ENCODE measurements around the gene FLNB. TPM values are rescaled to one million over a fixed set of nuclear protein-coding genes. Genes with fewer than 3 reads are reported as not detected.

Gene FLNB
- total RNA-seq, 1 donor from 2014 or later, result 115 TPM

DNA sequence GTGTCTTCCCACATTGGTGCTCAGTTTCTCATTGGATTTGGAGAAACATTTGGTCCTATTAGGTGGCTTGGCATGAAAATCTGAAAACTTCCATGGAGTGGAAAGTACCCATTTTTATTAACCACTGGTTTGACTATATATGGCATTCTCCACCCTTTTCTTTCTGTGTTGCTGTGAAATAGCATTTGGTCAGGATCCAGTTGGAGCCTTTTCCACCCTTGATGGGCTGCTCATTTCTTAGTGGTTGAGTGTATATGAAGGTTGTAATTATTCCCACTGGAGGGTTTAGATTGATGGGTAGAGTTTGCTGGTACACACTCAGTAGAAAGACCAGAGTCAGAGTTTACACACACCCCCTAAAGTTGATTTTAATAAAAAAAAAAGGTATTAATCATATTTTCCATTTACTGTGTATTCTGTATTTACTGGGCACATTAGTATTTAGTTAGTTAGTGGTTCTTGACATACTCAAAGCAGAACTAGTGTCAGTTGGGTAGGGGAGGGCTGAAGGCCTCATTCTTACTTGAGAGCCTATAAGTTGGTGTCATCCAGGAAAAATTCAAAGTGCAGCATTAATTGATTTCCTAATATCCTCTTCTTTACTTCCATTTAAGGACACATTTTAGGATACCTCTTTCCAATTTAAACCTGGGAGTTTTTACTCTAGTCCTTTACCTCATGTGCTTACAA, 69.5 kb downstream of the FLNB start:
- peaks cover 15% of the 10 kb centered on the region for H3K36me3 ChIP-seq
- H3K4me3 ChIP-seq, result no peak overlapping the region
- H3K4me1 ChIP-seq, result peaks cover 15% of the 10 kb centered on the region
- DNase-seq, result no peak
- intact Hi-C loops (cut with DNase I), result no loop called here
- ATAC-seq, result no peak
- H3K9me3 ChIP-seq, result no peaks in the 10 kb centered on the region
- TF ChIP-seq, protein P1, sequence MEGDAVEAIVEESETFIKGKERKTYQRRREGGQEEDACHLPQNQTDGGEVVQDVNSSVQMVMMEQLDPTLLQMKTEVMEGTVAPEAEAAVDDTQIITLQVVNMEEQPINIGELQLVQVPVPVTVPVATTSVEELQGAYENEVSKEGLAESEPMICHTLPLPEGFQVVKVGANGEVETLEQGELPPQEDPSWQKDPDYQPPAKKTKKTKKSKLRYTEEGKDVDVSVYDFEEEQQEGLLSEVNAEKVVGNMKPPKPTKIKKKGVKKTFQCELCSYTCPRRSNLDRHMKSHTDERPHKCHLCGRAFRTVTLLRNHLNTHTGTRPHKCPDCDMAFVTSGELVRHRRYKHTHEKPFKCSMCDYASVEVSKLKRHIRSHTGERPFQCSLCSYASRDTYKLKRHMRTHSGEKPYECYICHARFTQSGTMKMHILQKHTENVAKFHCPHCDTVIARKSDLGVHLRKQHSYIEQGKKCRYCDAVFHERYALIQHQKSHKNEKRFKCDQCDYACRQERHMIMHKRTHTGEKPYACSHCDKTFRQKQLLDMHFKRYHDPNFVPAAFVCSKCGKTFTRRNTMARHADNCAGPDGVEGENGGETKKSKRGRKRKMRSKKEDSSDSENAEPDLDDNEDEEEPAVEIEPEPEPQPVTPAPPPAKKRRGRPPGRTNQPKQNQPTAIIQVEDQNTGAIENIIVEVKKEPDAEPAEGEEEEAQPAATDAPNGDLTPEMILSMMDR (IDR thresholded peaks at IDR 0.05), result no peak
- H3K27me3 ChIP-seq, result no peaks in the 10 kb centered on the region
- no peak overlapping the region for H3K27ac ChIP-seq

DNA sequence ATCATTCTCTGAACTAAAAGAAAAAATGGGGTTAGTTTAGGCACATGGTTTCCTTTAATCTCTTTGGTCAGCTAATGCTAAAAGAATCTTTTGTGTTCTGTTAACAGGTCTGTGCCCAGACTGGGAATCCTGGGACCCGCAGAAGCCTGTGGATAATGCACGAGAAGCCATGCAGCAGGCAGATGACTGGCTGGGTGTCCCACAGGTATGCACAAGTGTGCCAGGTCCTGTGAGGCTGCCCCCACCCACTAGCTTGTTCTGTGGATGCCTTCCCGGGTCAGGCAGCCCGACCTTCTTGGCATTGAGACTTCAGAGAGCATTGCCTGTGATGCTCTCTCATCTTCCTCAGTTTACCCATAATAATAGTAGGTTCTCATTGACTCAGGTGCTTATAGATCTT, 70.4 kb downstream of the FLNB start:
- DNase-seq, result no peak
- intact Hi-C loops (cut with DNase I), result no loop called here
- H3K4me3 ChIP-seq, result no peak overlapping the region
- H3K9me3 ChIP-seq, result no peaks in the 10 kb centered on the region
- TF ChIP-seq, protein P1 (IDR thresholded peaks at IDR 0.05), result no peak
- no peaks in the 10 kb centered on the region for H3K27me3 ChIP-seq
- ATAC-seq, result no peak
- peaks cover 10% of the 10 kb centered on the region for H3K4me1 ChIP-seq
- H3K36me3 ChIP-seq, result peaks cover 15% of the 10 kb centered on the region
- H3K27ac ChIP-seq, result no peak overlapping the region

DNA sequence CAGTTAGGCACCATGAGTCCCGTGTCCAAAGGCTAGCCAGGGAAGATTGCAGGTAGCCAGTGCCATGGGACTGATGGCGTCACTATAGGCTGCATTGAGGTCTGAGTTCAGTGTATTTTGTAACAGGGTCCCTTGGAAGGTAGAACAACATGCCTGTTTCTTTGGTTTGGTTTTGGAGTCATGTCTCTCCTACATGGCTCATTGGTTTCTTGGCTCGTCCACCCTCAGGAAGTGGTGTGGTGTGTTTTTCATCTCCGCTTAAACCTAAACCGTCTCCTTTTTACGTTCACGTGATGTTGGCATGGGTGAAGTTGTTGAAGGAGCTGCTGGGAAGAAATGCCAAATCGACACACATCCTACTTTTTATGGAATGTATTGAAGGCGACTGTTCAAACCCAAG, 71.6 kb downstream of the FLNB start:
- ATAC-seq (no peak), DNase-seq (no peak)
- TF ChIP-seq, protein P1 (IDR thresholded peaks at IDR 0.05), result no peak
- Histone ChIP-seq H3K9me3 (no peaks in the 10 kb centered on the region), H3K4me3 (no peak overlapping the region), H3K4me1 (peaks cover 10% of the 10 kb centered on the region), H3K27ac (no peak overlapping the region), H3K27me3 (no peaks in the 10 kb centered on the region), H3K36me3 (peaks cover 15% of the 10 kb centered on the region)
- intact Hi-C loops (cut with DNase I), result no loop called here

DNA sequence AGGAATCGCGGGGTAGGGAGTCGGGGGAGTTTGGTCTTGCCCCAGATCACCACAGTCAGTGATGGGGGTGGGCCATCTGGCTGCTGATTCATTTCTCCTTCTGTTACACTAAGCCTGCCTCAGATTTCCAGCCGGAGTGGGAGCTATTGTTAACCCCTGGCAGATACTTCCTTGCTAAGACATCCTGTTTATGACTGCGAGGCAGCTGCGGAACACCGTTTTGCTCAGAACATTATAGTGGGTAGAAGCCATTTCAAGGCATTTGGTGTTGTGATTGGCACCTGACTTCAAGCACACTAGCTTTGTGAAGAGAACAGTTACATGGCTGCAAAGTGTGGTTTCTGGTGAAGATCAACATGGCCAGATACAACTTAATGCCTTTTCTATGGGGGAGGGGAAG, 73.8 kb downstream of the FLNB start:
- ATAC-seq, result peak; percentile 45
- peaks cover 15% of the 10 kb centered on the region for H3K36me3 ChIP-seq
- TF ChIP-seq, protein P1 (IDR thresholded peaks at IDR 0.05), result no peak

DNA sequence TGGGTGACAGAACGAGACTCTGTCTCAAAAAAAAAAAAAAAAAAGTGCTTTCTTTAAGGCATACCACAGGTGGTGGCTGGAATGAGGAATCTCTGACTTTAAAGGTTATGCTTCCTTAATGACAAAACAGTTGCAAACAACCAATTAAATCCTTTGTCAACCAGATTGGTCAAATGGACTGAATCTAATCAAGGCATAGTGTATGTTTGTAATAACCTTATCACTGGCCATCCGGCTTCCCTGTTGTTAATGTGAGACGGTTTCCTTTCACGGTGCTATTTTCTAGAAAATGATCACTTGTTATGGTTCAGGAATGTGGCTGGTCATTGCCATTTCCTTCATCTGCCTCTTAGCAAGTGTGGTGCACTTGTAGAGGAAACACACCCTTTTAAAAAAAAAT, 75.9 kb downstream of the FLNB start:
- DNase-seq, result no peak
- intact Hi-C loops (cut with DNase I), result no loop called here
- Histone ChIP-seq H3K9me3 (no peaks in the 10 kb centered on the region), H3K36me3 (peaks cover 1% of the 10 kb centered on the region), H3K27me3 (no peaks in the 10 kb centered on the region), H3K27ac (no peak overlapping the region), H3K4me1 (peaks cover 10% of the 10 kb centered on the region), H3K4me3 (no peak overlapping the region)
- ATAC-seq, result no peak
- TF ChIP-seq, protein P1 (IDR thresholded peaks at IDR 0.05), result no peak

More for the DNA sequence above, 73.8 kb downstream of the FLNB start:
- intact Hi-C loops (cut with DNase I), result no loop called here
- Histone ChIP-seq H3K4me3 (no peak overlapping the region), H3K27me3 (no peaks in the 10 kb centered on the region), H3K4me1 (peaks cover 10% of the 10 kb centered on the region), H3K9me3 (no peaks in the 10 kb centered on the region), H3K27ac (no peak overlapping the region)
- DNase-seq, result no peak

Data from upper lobe of right lung (tissue), 1 donor.